Measurements from ENCODE around the gene SLC35G6. TPM values are rescaled to one million over a fixed set of nuclear protein-coding genes. Genes with fewer than 3 reads are reported as not detected.
"Not testable (repeated sequence)": the region's sequence is repeated elsewhere in the genome, so short reads cannot be mapped to it uniquely, and the experiment has no call there.

Gene SLC35G6
- total RNA-seq: not detected in 2 replicates

- not testable (repeated sequence) for H3K27me3 Mint-ChIP-seq (ENCODE audit: insufficient read depth); DNase-seq (ENCODE audit: low spot score); H3K9me3 Mint-ChIP-seq
- peak within 1 kb of the TSS; percentile 88 for H3K4me3 Mint-ChIP-seq
- intact Hi-C loops (cut with micrococcal nuclease): loop anchor here (5.0 kb wide), 1 partner anchor 129 kb away; the partner anchor contains the start of gene KCTD11
- peaks cover 12% of the 10 kb centered on the region for H3K36me3 Mint-ChIP-seq (ENCODE audit: low read depth)
- peak within 1 kb of the TSS; percentile 56 for H3K27ac Mint-ChIP-seq
- H3K4me1 Mint-ChIP-seq (ENCODE audit: low read depth): peaks cover 57% of the 10 kb centered on the region
These were observed at the start of gene SLC35G6 for GRCh38 chr17:7481275-7481674. Gene SLC35G6 (plus strand): TSS chr17:7481446. CDS start chr17:7481517, 71 bp downstream.

DNA sequence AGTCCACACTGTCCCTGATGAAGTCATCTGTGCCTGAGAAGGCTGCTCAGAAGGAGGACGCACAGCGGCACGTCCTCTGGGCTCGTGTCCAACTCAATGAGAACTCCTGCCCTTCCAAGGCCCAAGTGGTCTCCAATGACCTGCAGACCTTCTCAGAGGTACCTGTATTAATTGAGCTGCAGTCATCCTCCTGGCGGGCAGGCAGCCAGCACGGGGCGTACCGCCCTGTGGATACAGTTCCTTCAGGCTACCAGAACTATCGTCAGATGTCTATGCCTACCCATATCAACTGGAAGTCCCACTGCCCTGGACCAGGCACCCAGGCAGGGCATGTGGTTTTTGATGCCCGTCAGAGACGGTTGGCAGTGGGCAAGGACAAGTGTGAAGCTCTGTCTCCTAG is 49.0 kb upstream of the SLC35G6 start:
- no peak for DNase-seq (ENCODE audit: low spot score)
- no peak overlapping the region for H3K4me3 Mint-ChIP-seq
- H3K27me3 Mint-ChIP-seq (ENCODE audit: insufficient read depth): no peaks in the 10 kb centered on the region
- peaks cover 16% of the 10 kb centered on the region for H3K4me1 Mint-ChIP-seq (ENCODE audit: low read depth)
- no peaks in the 10 kb centered on the region for H3K36me3 Mint-ChIP-seq (ENCODE audit: low read depth)
- intact Hi-C loops (cut with micrococcal nuclease): no loop called here
- no peaks in the 10 kb centered on the region for H3K9me3 Mint-ChIP-seq
- H3K27ac Mint-ChIP-seq: no peak overlapping the region

- H3K4me3 Mint-ChIP-seq: peak overlapping the region; percentile 91
- no peaks in the 10 kb centered on the region for H3K9me3 Mint-ChIP-seq
- peaks cover 43% of the 10 kb centered on the region for H3K4me1 Mint-ChIP-seq (ENCODE audit: low read depth)
These were observed 45.3 kb upstream of the SLC35G6 start for GRCh38 chr17:7435676-7436555.

GRCh38 chr17:7436556-7437368 is 44.5 kb upstream of the SLC35G6 start:
- intact Hi-C loops (cut with micrococcal nuclease): loop anchor here (1.0 to 5.0 kb wide), 4 partner anchors 42 to 389 kb away; partner anchors contain the start of gene PLSCR3
- Mint-ChIP-seq H3K27me3 (ENCODE audit: insufficient read depth) (peaks cover 5% of the 10 kb centered on the region), H3K36me3 (ENCODE audit: low read depth) (peaks cover 9% of the 10 kb centered on the region), H3K9me3 (no peaks in the 10 kb centered on the region), H3K4me3 (peak overlapping the region; percentile 91), H3K27ac (peak overlapping the region; percentile 94), H3K4me1 (ENCODE audit: low read depth) (peaks cover 43% of the 10 kb centered on the region)
- DNase-seq (ENCODE audit: low spot score): peak; percentile 81

More at GRCh38 chr17:7435676-7436555, 45.3 kb upstream of the SLC35G6 start:
- Mint-ChIP-seq H3K27me3 (ENCODE audit: insufficient read depth) (peaks cover 5% of the 10 kb centered on the region), H3K27ac (peak overlapping the region; percentile 94), H3K36me3 (ENCODE audit: low read depth) (peaks cover 7% of the 10 kb centered on the region)
- intact Hi-C loops (cut with micrococcal nuclease): loop anchor here (1.0 to 5.0 kb wide), 14 partner anchors 19 to 421 kb away; partner anchors contain the start of genes EIF5A, ELP5, NAA38 and NEURL4
- DNase-seq (ENCODE audit: low spot score): peak; percentile 68

DNA sequence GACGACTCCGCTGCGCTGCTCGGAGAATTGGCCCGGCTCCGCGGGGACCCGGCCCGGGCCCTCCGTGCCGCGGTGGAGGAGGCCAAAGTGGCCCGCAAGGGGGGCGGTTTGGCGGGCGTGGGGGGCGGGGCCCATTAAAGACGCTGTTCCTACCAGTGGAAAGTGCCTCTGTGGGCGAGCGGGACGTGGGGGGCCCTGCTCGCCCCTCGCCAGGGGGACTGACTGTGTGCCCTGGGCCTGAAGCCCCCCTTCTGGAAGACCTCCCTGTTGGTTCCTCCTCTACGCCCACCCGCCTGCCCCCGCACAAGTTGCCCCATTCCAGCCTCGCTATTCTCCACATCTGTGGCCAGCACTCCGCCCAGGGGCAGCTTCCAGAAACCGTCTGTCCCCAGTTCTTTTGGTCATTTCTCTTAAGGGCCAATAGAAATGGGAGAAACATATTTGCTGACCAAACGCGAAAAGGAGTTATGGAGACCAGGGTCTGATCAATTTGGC is 43.8 kb upstream of the SLC35G6 start:
- peak overlapping the region; percentile 91 for H3K4me3 Mint-ChIP-seq
- intact Hi-C loops (cut with micrococcal nuclease): loop anchor here (1.0 to 5.0 kb wide), 4 partner anchors 43 to 390 kb away; partner anchors contain the start of gene PLSCR3
- H3K9me3 Mint-ChIP-seq: no peaks in the 10 kb centered on the region
- H3K27me3 Mint-ChIP-seq (ENCODE audit: insufficient read depth): peaks cover 7% of the 10 kb centered on the region
- H3K36me3 Mint-ChIP-seq (ENCODE audit: low read depth): peaks cover 10% of the 10 kb centered on the region
- peak overlapping the region; percentile 65 for H3K27ac Mint-ChIP-seq
- DNase-seq (ENCODE audit: low spot score): no peak
- peaks cover 43% of the 10 kb centered on the region for H3K4me1 Mint-ChIP-seq (ENCODE audit: low read depth)

DNA sequence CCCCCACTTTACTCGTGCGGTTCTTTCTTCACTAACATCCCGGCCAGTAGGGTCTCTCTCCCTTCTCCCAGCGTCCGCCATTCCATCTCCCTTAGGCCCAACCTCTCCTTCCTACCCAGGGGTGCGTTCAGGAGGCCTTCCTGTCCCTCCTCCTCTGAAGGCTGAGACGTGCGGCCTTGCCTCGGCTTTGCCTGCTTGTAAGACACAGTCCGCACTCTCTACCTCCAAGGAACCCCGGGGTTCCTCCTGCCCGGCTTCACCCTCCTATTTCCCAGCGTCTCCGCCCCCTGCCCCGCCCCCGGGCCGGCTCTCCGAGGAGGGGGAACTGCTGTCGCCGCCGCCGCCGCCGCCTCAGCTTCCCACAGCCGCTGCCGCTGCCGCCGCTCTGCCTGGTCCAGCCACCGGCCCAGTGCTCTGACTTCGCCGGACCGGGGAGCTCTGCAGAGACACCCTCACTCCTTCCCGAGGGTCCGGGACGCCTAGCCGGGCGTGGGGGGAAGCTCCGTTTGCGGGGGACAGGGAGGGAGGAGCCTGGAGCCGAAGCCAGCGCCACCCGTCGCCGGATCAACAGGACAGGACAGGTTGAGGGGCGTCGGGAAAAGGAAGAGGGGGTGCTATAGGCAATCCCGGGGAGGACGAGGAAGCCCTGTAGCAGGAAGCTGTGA is 43.2 kb upstream of the SLC35G6 start:
- Mint-ChIP-seq H3K36me3 (ENCODE audit: low read depth) (peaks cover 14% of the 10 kb centered on the region), H3K27me3 (ENCODE audit: insufficient read depth) (peaks cover 7% of the 10 kb centered on the region), H3K9me3 (no peaks in the 10 kb centered on the region), H3K4me3 (peak overlapping the region; percentile 81), H3K27ac (peak overlapping the region; percentile 85), H3K4me1 (ENCODE audit: low read depth) (peaks cover 43% of the 10 kb centered on the region)
- intact Hi-C loops (cut with micrococcal nuclease): loop anchor here (1.0 to 5.0 kb wide), 4 partner anchors 43 to 391 kb away; partner anchors contain the start of gene PLSCR3
- peak; percentile 72 for DNase-seq (ENCODE audit: low spot score)

- Mint-ChIP-seq H3K4me1 (ENCODE audit: low read depth) (peaks cover 43% of the 10 kb centered on the region), H3K9me3 (no peaks in the 10 kb centered on the region), H3K36me3 (ENCODE audit: low read depth) (peaks cover 16% of the 10 kb centered on the region), H3K27ac (peak overlapping the region; percentile 85), H3K27me3 (ENCODE audit: insufficient read depth) (peaks cover 7% of the 10 kb centered on the region), H3K4me3 (peak overlapping the region; percentile 81)
- intact Hi-C loops (cut with micrococcal nuclease): loop anchor here (1.0 to 5.0 kb wide), 3 partner anchors 8 to 392 kb away; no protein-coding TSS in a partner anchor
- DNase-seq (ENCODE audit: low spot score): no peak
These were observed 42.4 kb upstream of the SLC35G6 start for GRCh38 chr17:7438656-7439460.

DNA sequence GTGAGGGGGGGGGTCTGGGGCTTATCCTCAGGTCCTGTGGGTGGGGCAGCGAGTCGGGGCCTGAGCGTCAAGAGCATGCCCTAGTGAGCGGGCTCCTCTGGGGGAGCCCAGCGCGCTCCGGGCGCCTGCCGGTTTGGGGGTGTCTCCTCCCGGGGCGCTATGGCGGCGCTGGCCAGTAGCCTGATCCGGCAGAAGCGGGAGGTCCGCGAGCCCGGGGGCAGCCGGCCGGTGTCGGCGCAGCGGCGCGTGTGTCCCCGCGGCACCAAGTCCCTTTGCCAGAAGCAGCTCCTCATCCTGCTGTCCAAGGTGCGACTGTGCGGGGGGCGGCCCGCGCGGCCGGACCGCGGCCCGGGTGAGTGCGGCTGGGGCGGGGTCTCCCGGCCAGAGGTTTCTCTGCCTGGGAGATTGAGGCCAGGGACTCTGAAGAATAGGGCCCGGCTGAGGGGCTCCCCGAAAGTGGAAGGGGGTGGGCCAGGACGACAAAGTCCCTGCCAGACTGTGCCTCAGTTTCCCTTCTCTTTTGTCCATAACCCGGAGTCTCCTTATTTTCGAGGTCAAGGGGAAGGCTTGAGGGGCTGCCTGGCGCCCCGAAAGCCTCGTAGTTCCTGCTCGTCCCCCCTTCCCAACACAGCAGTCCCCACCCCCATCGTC is 41.7 kb upstream of the SLC35G6 start, which contains the start of gene FGF11:
FGF11 (plus strand) TSS at position 51 of the 651 bp plus-strand sequence; CDS start at position 160, 109 bp downstream.
- H3K27me3 Mint-ChIP-seq (ENCODE audit: insufficient read depth): peaks cover 10% of the 10 kb centered on the region
- H3K9me3 Mint-ChIP-seq: no peaks in the 10 kb centered on the region
- peak within 1 kb of the TSS; percentile 85 for H3K27ac Mint-ChIP-seq
- H3K4me1 Mint-ChIP-seq (ENCODE audit: low read depth): peaks cover 43% of the 10 kb centered on the region
- no peak for DNase-seq (ENCODE audit: low spot score)
- peak within 1 kb of the TSS; percentile 83 for H3K4me3 Mint-ChIP-seq
- intact Hi-C loops (cut with micrococcal nuclease): loop anchor here (1.0 to 5.0 kb wide), 3 partner anchors 8 to 392 kb away; no protein-coding TSS in a partner anchor
- H3K36me3 Mint-ChIP-seq (ENCODE audit: low read depth): peaks cover 20% of the 10 kb centered on the region

GRCh38 chr17:7440113-7440833 is 41.0 kb upstream of the SLC35G6 start:
- Mint-ChIP-seq H3K27ac (peak overlapping the region; percentile 83), H3K4me1 (ENCODE audit: low read depth) (peaks cover 44% of the 10 kb centered on the region), H3K4me3 (peak overlapping the region; percentile 83), H3K27me3 (ENCODE audit: insufficient read depth) (peaks cover 10% of the 10 kb centered on the region), H3K9me3 (no peaks in the 10 kb centered on the region), H3K36me3 (ENCODE audit: low read depth) (peaks cover 20% of the 10 kb centered on the region)
- intact Hi-C loops (cut with micrococcal nuclease): no loop called here
- DNase-seq (ENCODE audit: low spot score): peak; percentile 35

DNA sequence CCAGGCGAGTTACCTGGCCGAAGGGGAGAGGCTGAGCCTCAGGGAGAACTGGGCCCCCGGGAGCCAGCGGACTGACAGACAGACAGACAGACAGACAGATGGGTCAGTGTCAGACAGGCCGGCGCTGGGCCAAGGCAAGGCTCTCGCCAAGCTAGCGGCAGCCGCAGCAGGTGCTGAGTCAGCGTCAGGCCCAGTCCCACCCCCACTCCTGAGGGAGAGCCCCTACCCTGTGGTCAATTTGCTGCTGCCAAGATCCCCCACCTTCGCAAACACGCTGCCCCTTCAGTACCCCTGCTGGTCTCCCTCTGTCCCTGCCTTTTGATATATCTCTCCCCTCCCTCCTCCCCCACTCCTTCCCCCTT is 40.4 kb upstream of the SLC35G6 start:
- peaks cover 13% of the 10 kb centered on the region for H3K27me3 Mint-ChIP-seq (ENCODE audit: insufficient read depth)

More for the DNA sequence above, 40.4 kb upstream of the SLC35G6 start:
- H3K27ac Mint-ChIP-seq: no peak overlapping the region
- H3K4me3 Mint-ChIP-seq: peak overlapping the region; percentile 83
- no peaks in the 10 kb centered on the region for H3K9me3 Mint-ChIP-seq
- no peak for DNase-seq (ENCODE audit: low spot score)
- peaks cover 46% of the 10 kb centered on the region for H3K4me1 Mint-ChIP-seq (ENCODE audit: low read depth)
- H3K36me3 Mint-ChIP-seq (ENCODE audit: low read depth): peaks cover 23% of the 10 kb centered on the region
- intact Hi-C loops (cut with micrococcal nuclease): no loop called here

All from activated T-helper 1 cell treated with anti-CD3 and anti-CD28 coated beads, Interleukin-12 subunit alpha, Interleukin-12 subunit beta, Interleukin-2, Interleukin-4 antibody, amounts not matched to agents 30 ng/mL and 10 ng/mL and 1 ng/mL, durations not matched to agents 14 hours and 24 hours and 36 hours (primary cell).